ENCODE measurements around the gene MLIP. TPM values are rescaled to one million over a fixed set of nuclear protein-coding genes. Genes with fewer than 3 reads are reported as not detected.

MLIP gene
- polyA plus RNA-seq, 2 of the 4 experiments (the other 2 are of a cell fraction) = 0.08 TPM; not detected in 1

DNA sequence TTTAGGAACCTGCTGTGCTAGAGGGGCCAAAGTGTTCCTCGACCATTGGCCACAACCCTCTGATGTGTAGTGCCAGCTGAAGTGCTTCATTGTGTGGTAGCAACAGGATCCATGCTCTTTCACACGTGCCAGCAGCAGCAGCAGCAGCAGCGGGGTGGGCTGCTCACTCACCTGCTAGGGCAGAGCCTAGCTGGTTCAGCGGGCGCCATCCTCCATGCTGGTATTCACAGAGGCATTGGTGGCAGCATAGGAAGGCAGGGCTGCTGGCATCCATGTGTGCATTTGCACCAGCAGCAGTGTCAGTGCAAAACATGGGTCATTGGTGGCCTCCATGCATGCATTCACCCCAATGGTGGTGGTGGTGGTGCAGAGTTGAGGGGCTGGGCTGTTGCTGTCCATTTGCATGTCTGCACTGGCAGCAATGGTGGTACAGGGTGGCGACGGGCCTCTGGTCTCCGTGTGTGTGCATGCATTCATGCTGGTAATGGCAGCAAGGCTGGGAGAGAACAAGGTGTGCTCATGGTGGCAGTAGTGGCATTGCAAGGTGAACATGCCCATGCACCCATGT, 183.8 kb downstream of the MLIP start:
- Histone ChIP-seq H3K4me3 (no peak overlapping the region), H3K4me2 (no peak overlapping the region), H3K9me3 (no peaks in the 10 kb centered on the region), H3K27ac (no peak overlapping the region), H3K4me1 (no peaks in the 10 kb centered on the region)
- TF ChIP-seq CHD4 (IDR thresholded peaks at IDR 0.05; ENCODE audit: borderline replicate concordance) = no peak
- TF ChIP-seq HOXB5 (CRISPR knock-in tag; IDR thresholded peaks at IDR 0.05) = no peak
- TF ChIP-seq E2F6 (IDR thresholded peaks at IDR 0.05; ENCODE audit: borderline replicate concordance, low read depth) = no peak
- TF ChIP-seq, protein P1, sequence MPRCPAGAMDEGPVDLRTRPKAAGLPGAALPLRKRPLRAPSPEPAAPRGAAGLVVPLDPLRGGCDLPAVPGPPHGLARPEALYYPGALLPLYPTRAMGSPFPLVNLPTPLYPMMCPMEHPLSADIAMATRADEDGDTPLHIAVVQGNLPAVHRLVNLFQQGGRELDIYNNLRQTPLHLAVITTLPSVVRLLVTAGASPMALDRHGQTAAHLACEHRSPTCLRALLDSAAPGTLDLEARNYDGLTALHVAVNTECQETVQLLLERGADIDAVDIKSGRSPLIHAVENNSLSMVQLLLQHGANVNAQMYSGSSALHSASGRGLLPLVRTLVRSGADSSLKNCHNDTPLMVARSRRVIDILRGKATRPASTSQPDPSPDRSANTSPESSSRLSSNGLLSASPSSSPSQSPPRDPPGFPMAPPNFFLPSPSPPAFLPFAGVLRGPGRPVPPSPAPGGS (IDR thresholded peaks at IDR 0.05) = no peak
- no peak for TF ChIP-seq POLR2AphosphoS2 (conservative IDR thresholded peaks at IDR 0.05; ENCODE audit: low read length)
- no peak for TF ChIP-seq ZNF302 (CRISPR knock-in tag; IDR thresholded peaks at IDR 0.05)
- no peak for TF ChIP-seq HOXB13 (CRISPR knock-in tag; IDR thresholded peaks at IDR 0.05; ENCODE audit: low read depth)
- no peak for TF ChIP-seq BHLHE40 (IDR thresholded peaks at IDR 0.05; ENCODE audit: low read depth, low read length)
- no peak for TF ChIP-seq FOSL2 (IDR thresholded peaks at IDR 0.05)
- no peak for TF ChIP-seq FOSL2 (CRISPR knock-in tag; IDR thresholded peaks at IDR 0.05)
- TF ChIP-seq, protein P2, sequence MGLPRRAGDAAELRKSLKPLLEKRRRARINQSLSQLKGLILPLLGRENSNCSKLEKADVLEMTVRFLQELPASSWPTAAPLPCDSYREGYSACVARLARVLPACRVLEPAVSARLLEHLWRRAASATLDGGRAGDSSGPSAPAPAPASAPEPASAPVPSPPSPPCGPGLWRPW (IDR thresholded peaks at IDR 0.05) = no peak
- no peak for TF ChIP-seq RFX5 (IDR thresholded peaks at IDR 0.05)
- no peak for TF ChIP-seq HDAC2 (IDR thresholded peaks at IDR 0.05)
- no peak for TF ChIP-seq KDM1A (IDR thresholded peaks at IDR 0.05; ENCODE audit: low read depth)
- no peak for TF ChIP-seq MYC (IDR thresholded peaks at IDR 0.05; ENCODE audit: borderline replicate concordance, low read length)
- TF ChIP-seq ZFP36 (IDR thresholded peaks at IDR 0.05; ENCODE audit: borderline replicate concordance, partially characterized antibody) = no peak
- TF ChIP-seq NFE2L2 (conservative IDR thresholded peaks at IDR 0.05; ENCODE audit: low read length) = no peak
- no peak for TF ChIP-seq EP300 (IDR thresholded peaks at IDR 0.05)
- TF ChIP-seq, protein P3, sequence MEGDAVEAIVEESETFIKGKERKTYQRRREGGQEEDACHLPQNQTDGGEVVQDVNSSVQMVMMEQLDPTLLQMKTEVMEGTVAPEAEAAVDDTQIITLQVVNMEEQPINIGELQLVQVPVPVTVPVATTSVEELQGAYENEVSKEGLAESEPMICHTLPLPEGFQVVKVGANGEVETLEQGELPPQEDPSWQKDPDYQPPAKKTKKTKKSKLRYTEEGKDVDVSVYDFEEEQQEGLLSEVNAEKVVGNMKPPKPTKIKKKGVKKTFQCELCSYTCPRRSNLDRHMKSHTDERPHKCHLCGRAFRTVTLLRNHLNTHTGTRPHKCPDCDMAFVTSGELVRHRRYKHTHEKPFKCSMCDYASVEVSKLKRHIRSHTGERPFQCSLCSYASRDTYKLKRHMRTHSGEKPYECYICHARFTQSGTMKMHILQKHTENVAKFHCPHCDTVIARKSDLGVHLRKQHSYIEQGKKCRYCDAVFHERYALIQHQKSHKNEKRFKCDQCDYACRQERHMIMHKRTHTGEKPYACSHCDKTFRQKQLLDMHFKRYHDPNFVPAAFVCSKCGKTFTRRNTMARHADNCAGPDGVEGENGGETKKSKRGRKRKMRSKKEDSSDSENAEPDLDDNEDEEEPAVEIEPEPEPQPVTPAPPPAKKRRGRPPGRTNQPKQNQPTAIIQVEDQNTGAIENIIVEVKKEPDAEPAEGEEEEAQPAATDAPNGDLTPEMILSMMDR (IDR thresholded peaks at IDR 0.05) = no peak
- no peak for TF ChIP-seq ZSCAN20 (CRISPR knock-in tag; IDR thresholded peaks at IDR 0.05)
- TF ChIP-seq FOSB (CRISPR knock-in tag; IDR thresholded peaks at IDR 0.05) = no peak
- DNase-seq (ENCODE audit: low read depth in 1 of 2, low spot score in 1 of 2) = no peak
- ATAC-seq = no peak
- 69% methylated on average over 5 of the region's 8 CpGs for WGBS (ENCODE audit: missing lambda C conversion rate)
- CTCF ChIA-PET = no interaction called here
- POLR2A ChIA-PET = no interaction called here
- no peak for FAIRE-seq

GRCh38 chr6:54299542-54300269, 188.5 kb downstream of the MLIP start:
- H3K27ac ChIP-seq = no peak overlapping the region
- no peaks in the 10 kb centered on the region for H3K9me3 ChIP-seq
- TF ChIP-seq HOXB5 (CRISPR knock-in tag; IDR thresholded peaks at IDR 0.05) (no peak), EHF (CRISPR knock-in tag; IDR thresholded peaks at IDR 0.05) (no peak), HMGXB4 (CRISPR knock-in tag; IDR thresholded peaks at IDR 0.05; ENCODE audit: borderline replicate concordance) (no peak)
- H3K4me1 ChIP-seq = no peaks in the 10 kb centered on the region
- DNase-seq (ENCODE audit: low read depth in 1 of 2, low spot score in 1 of 2) (no peak), FAIRE-seq (no peak), ATAC-seq (no peak)
- no peak overlapping the region for H3K4me3 ChIP-seq
- H3K4me2 ChIP-seq = no peak overlapping the region
- CTCF ChIA-PET = no interaction called here
- POLR2A ChIA-PET = no interaction called here
- WGBS (ENCODE audit: missing lambda C conversion rate) = 58% methylated on average over 2 of the region's 2 CpGs
